NOMO-1 treated with dmso at 0.1 percent for 144 hours (cell line): ENCODE results near the gene CCDC60.

ENCODE experiments used
- DNase-seq: peaks from one replicate; lab custom pipeline; 2025; ENCODE audit not compliant: unreplicated experiment; lab: John Stamatoyannopoulos, UW

Gene CCDC60

DNA sequence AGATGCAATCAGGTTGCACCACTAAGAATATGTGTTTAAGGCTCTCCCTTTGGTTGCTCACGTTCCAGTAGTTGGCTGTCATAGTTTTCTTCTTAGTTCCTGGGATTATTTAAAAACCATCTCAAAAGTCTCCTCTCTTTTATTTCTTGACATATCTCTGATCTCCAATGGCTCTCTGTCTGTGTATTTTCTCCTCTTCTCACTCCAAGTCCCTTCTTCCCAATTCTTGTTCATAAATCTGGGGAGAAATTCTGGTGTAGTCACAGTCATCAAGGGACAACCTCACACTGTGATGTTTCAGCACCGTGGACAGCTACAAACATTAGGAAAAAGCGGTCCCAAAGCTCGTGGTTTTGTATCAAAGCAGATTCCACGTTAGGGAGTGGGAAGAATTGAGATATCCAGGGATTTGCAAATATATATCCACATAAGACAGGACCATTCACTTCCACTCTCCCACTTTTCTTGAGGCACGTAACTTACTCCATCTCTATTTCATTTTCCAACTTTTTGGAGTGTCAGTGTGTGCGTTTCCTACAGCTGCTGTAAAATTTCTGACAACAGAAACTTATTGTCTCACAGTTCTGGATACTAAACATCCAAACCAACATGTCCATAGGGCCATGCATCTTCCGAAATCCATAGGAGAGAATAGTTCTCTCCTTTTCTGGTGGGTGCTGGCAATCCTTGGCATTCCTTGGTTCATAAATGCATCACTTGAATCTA is 178.4 kb downstream of the CCDC60 start:
- DNase-seq = no peak

DNA sequence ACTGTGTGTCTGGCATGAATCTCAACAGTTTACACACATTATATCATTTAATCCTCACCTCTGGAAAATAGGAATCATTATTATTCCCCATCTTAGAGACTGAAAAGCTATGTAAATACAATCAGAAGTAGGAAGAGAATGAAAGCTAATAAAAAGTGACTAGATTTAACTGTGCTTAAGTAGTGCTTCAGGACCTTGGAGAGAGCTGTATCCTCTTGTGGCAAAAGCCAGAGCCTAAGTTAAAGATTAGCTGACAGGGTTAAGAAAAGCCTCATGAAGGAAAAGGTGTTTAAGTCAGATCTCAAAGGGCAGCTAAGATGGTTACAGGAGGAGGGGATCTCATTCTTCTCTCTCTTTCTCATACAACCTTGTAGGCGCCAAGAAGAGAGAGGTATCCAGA is 193.7 kb downstream of the CCDC60 start:
- DNase-seq = no peak

DNA sequence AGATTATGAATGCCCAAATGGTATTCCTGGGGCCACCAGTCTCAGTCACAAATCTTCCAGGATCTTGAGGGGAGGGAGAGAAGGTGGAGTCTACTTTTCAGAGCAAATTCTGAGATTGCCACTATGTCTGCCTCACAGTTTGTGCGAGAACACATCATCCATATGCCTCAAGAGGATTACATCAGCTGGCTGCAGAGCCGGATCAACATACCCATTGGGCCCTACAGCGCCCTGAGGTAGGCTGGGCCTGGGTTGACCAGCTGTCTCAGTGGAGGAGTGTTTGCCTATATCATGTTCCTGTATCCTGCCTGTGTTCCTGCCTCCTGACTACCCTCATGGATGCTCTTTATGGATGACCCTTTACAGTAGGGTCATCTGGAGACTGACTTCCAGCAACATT is 205.9 kb downstream of the CCDC60 start:
- no peak for DNase-seq

DNA sequence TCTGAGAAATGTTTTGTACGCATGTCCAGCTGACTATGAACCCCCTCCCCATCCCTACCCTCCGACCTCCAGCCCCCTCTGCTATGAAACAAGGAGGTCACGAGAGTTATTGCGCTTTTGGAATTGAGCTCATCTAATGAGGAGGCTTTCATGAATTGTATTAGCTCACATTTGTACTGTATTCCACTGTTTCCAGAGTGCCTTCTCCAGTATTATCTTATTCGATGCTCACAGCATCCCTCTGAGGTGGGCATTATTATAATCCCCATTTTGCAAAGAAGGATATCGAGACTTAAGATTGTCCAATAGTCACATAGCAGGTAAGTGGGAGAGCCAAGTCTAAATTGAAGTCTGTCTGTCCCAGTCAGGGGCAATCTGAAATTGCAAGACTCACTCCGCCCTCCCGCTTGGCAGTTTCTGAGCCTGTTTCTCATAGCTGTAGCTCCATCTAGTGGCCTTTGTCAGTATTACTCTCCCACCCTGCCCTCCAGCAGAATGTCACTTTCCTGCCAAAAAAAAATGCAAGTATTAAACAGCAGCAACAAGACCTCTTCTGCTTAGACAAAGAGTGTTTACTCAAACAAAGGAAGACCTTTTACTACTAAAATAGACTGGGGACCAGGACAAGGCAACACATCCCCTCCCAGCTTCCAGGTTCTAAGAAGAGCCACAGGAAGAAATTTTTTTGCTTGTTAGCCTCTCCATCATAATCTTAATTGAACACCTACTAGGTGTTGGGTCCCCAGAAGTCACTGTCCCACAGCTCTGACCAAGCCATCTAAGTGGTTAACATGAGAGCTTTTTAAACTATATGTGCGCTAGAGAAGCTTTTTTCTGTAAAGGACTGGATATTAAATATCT is 210.5 kb downstream of the CCDC60 start:
- DNase-seq = peak; percentile 34

DNA sequence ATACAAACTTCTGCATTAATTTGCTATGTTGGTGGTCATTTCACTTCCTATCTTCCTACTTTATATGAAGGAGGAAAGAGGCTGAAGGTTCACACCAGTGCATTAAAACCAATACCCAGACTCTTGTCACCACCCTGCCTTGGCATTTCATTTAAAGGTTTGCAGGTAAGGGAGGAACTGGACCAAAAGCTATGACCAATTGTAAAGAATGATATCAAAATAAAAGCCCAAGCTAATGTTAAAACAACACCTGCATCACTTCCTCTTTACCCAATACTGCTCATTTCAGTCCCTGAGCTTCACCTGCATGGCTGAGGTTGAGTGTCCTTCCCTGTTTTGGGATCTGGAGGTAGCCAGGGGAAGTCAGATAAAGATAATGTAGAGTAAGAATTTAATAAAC is 211.8 kb downstream of the CCDC60 start:
- no peak for DNase-seq

DNA sequence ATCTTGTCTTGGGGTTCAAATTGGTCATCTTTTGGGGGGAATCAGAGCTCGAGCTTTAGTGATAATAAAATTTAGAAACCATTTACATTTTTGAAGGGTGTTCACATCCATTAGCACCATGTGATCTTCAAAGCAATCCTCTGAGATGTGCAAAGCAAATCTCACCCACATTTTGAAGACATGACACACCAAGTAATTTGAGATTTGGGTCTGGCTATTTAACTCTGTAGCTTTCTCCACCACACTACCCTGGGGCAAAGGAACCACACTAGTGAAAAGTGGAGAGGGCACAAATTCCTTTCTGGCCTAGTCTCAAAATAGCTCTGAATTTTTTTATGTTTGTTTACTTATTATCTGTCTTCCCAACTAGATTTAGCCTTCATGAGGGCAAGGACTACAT is 212.5 kb downstream of the CCDC60 start:
- DNase-seq = no peak

DNA sequence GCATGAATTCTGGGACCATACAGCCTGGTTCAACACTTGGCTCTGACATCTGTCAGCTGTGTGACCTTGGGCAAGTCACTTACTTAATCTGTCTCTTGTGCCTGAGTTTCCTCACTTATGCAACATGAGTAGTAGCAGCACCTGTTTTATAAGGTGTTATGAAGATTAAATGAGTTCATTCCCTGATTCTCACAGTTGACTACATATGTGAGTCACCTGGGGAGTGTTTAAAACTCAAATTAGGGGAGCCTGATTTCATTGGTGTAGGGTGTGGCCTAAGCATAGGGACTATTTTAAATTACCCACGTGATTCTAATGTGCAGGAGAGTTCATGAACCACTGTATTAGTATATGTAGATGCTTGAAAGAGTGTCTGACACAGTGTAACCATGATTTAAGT is 222.3 kb downstream of the CCDC60 start:
- no peak for DNase-seq

DNA sequence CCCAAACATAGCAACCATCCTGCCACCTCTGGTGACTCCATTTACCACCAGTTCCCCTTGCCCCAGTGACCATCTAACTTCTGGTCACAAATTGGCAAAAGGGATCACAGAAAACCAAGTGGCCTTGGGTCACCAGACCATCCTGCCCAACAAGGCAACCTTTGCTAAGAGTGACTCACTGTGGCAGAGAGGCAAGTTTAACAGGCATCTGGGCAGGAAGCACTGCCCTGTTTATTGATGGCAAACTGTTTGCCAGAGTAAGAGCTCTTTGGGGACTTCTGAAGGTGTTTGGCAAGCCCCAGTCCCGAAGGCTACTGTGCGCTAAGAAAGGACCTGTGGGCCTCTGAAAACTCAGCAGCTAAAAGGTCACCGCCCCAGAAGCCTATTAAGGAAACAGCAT is 230.9 kb downstream of the CCDC60 start:
- no peak for DNase-seq

DNA sequence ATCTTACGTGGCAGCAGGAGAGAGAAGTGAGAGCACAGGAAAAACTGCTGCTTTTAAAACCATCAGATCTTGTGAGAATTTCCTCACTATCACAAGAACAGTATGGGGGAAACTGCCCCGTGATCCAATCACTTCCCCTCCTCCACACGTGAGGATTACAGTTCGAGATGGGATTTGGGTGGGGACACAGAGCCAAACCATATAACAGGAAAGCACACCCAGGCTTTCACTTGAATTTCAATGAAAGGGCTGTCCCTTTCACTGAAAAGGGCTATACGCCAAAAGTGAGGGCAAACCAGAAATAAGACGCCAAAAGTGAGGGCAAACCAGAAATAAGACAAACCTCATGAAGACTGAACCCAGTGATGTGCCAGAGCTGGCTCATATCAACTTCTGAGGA is 236.2 kb downstream of the CCDC60 start:
- no peak for DNase-seq

DNA sequence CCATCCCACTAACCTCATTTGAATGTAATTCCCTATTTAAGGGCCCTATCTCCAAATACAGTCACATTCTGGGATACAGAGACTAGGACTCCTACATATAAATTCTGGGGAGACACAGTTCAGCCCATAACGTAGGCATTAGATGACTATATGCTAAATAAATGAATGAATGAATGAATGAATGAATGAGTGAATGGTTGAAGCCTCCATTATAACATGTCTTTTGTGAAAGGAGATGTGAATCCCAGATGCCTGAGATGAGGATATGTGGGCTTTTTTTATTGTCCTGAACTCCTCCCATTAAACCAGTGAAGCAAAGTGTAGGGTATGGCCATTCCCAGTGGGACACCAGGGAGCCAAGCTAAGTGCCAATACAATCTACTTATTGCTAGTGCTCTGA is 238.6 kb downstream of the CCDC60 start:
- no peak for DNase-seq

DNA sequence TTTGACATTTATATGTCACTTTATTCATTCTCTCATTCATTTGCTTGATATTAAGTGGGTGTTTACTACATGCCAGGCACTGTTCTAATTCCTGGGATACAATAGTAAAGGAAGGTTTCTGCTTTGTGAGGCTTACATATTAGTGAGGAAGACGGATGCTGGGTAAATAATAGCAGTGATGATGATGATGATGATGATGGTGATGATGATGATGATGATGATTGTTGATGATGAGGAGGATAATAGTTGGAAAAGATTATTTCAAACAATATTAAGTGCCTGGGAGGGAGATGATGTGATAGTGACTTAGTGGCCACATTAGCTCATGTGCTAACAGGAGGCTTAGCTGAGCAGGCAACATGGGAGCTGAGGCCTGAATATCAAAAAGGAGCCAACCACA is 239.7 kb downstream of the CCDC60 start:
- no peak for DNase-seq

DNA sequence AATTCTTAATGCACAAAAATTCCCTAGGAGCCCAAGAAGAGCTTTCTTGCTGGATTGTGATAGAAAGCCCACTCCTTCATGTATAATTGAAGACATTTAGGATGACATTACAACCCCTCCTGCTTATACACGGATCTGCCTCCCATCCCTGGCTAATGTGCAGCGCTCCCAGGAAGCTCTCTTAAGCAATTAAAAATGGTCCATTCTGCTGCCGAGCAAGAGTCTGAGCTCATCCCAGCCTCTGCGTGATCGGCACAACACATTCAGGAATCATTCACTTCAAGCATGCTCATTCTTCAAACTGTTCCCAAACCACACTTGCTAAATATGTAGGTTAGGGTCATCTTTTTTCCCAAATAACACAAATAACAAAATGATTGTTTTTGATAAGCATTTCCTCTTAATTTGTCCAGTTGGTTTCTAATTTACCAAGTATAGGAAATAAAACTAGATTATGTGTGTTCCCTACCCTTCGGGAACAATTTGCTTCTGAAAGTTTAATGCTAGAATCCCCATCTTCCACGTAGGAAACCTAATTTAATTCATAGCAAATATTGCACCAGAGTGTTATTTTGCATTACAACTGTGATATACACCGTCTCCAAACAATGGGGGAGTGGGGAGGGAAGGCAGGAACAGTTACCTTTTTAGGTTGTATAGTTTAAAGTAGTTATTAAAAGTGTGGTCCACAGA is 241.7 kb downstream of the CCDC60 start:
- no peak for DNase-seq

DNA sequence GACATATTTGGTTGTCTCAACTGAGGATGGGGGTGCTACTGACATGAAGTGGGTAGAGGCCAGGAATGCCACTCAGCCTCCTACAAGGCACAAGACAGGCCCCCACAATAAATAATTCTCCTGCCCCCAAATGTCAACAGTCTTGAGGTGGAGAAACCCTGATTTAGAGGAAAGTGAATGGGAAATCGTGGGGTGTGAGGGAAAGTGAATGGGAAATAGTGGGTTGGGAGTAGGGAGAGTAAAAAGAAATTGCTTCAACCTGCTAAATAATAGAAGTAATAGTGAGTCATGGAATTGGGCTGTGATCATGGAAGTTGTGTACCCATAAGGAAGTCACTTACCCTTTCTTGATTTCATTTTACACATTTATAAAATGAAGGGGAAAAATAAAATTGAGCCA is 242.4 kb downstream of the CCDC60 start:
- no peak for DNase-seq

DNA sequence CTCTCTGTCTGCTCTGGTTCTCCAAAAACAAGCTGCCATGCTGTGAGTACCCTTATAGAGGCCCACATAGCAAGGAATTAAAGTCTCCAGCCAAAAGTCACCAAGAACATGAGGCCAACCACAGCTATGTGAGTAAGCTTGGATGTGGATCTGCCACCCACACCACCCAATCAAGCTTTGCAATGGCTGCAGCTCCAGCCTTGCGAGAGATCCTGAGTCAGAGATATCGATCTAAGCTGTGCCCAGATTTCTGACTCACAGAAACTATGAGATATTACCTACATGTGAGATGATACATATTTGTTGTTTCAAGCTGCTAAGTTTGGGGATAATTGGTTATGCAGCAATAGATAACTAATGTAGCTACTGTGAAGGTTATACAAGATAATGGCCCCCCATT is 243.6 kb downstream of the CCDC60 start:
- no peak for DNase-seq

DNA sequence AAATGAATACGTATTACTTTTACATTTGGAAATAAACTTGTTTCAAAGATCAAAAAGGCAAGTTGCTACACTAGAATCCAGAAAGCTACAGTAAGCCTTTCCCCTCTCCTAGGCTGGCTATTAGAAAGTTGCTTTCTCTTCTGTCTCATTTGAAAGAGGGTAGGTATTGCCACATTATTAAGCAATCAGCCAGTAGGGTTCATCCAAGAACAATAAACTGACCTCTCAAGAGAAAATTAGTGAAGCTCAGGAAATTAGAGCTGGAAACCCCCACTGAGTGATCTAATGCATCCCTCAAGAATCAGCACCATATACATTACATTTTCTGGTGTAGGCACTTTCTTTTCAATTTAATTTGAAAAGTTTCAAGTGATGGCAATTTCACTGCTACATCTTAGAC is 254.6 kb downstream of the CCDC60 start:
- no peak for DNase-seq

DNA sequence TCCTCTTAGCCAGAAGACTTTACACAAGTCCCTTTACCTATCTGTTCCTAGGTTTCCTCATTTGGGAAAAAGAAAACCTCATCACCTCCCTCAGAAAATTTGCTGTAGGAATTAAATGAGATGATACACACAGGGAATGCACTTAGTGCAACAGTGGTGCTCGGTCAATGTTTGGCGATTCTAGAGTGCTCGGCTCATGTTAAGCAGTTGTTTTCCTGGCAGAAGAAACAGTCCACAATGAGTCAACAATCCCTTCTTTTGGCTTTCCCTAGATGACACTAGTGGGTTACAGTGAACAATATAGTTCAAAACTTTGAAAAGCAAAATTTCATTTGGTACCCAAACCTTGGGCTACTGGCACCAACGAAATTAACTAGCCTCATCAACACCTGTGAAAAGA is 255.1 kb downstream of the CCDC60 start:
- DNase-seq = no peak
